ENCODE results near the gene DPM3. TPM values are rescaled to one million over a fixed set of nuclear protein-coding genes. Genes with fewer than 3 reads are reported as not detected.

Gene DPM3
- total and polyA plus RNA-seq, 2 of the 13 experiments (the other 11 are each of a cell fraction or from before 2014, with no cell fraction given): 23.2 to 53.4 TPM

GRCh38 chr1:155091071-155092051, 49.0 kb downstream of the DPM3 start (continued):
- peak; percentile 95 for TF ChIP-seq SALL1 (CRISPR knock-in tag; IDR thresholded peaks at IDR 0.05)
- peak; percentile 71 for TF ChIP-seq ISL2 (CRISPR knock-in tag; IDR thresholded peaks at IDR 0.05)
- TF ChIP-seq ZFP91 (CRISPR knock-in tag; IDR thresholded peaks at IDR 0.05; ENCODE audit: borderline replicate concordance): peak; percentile 81; the same call in 1 of the 2 replicates
- no peak; the same call in 1 of the 2 replicates for TF ChIP-seq SNAPC2 (CRISPR knock-in tag; IDR thresholded peaks at IDR 0.05)
- TF ChIP-seq SIN3A (IDR thresholded peaks at IDR 0.05; ENCODE audit: borderline replicate concordance, low read depth, low read length): peak; percentile 70; the same call in 1 of the 2 replicates
- no peak for TF ChIP-seq SRSF4 (IDR thresholded peaks at IDR 0.05; ENCODE audit: low read depth, low read length, poor library complexity, severe bottlenecking)
- no peak for TF ChIP-seq ZNF362 (CRISPR knock-in tag; IDR thresholded peaks at IDR 0.05; ENCODE audit: borderline replicate concordance)
- TF ChIP-seq ZNF749 (CRISPR knock-in tag; IDR thresholded peaks at IDR 0.05; ENCODE audit: borderline replicate concordance): no peak
- TF ChIP-seq ZNF879 (CRISPR knock-in tag; IDR thresholded peaks at IDR 0.05): no peak
- peak; percentile 93 for TF ChIP-seq PHF5A (CRISPR knock-in tag; IDR thresholded peaks at IDR 0.05; ENCODE audit: low read depth, unreplicated experiment)
- no peak for TF ChIP-seq E2F5 (CRISPR knock-in tag; conservative IDR thresholded peaks at IDR 0.05)
- TF ChIP-seq ZNF33B (CRISPR knock-in tag; IDR thresholded peaks at IDR 0.05): no peak
- no peak for TF ChIP-seq ZC3H13 (CRISPR knock-in tag; IDR thresholded peaks at IDR 0.05)
- no peak for TF ChIP-seq SP1 (IDR thresholded peaks at IDR 0.05)
- TF ChIP-seq SP1 (CRISPR knock-in tag; IDR thresholded peaks at IDR 0.05): peak; percentile 46; the same call in 1 of the 2 replicates
- TF ChIP-seq LCORL (IDR thresholded peaks at IDR 0.05): 0 out of 2 replicates have a peak, but pooled peaks have one; percentile 19
- TF ChIP-seq LCORL (CRISPR knock-in tag; IDR thresholded peaks at IDR 0.05): peak; percentile 98
- peak; percentile 85 for TF ChIP-seq ERF (CRISPR knock-in tag; IDR thresholded peaks at IDR 0.05)
- TF ChIP-seq MZF1 (CRISPR knock-in tag; IDR thresholded peaks at IDR 0.05; ENCODE audit: borderline replicate concordance): no peak
- peak; percentile 65 for TF ChIP-seq UBTF (CRISPR knock-in tag; IDR thresholded peaks at IDR 0.05)
- no peak for TF ChIP-seq ZNF333 (CRISPR knock-in tag; IDR thresholded peaks at IDR 0.05; ENCODE audit: borderline replicate concordance)
- peak; percentile 98 for TF ChIP-seq MXD4 (CRISPR knock-in tag; IDR thresholded peaks at IDR 0.05)
- TF ChIP-seq HOXA7 (CRISPR knock-in tag; IDR thresholded peaks at IDR 0.05): no peak
- TF ChIP-seq DPF2 (CRISPR knock-in tag; IDR thresholded peaks at IDR 0.05; ENCODE audit: borderline replicate concordance, low read depth): no peak
